Right atrium auricular region (tissue), 2 donors: ENCODE results near the gene SF3A1. TPM values are rescaled to one million over a fixed set of nuclear protein-coding genes. Genes with fewer than 3 reads are reported as not detected.

Source experiments
- DNase-seq: peaks from one replicate; pipeline ENCODE4 v3.0.0-alpha.2; 2019; ENCODE audit warnings: low spot score
- H3K27ac ChIP-seq, 2 donors: fragments of 200-600 bp; sonication (generic); 1 replicate in 1 of 2; 2 replicates in 1 of 2; pipeline ENCODE4 v1.5.1; 2016 to 2019
- H3K27me3 ChIP-seq, 2 donors: fragments of 200-600 bp; sonication (generic); one replicate each; pipeline versions ENCODE4 v1.5.1 to v1.6.0; 2017 to 2019
- H3K36me3 ChIP-seq: fragments of 200-600 bp; sonication (generic); one replicate; pipeline ENCODE4 v1.5.1; 2016
- H3K4me1 ChIP-seq, 2 donors: fragments of 200-600 bp; sonication (generic); one replicate each; pipeline versions ENCODE4 v1.5.1 to v1.6.0; 2017 to 2019
- H3K4me3 ChIP-seq, 2 donors: fragments of 200-600 bp; sonication (generic); 1 replicate in 1 of 2; 2 replicates in 1 of 2; pipeline ENCODE4 v1.5.1; 2017 to 2019; ENCODE audit warnings: mild to moderate bottlenecking in 1 of 2, moderate library complexity in 1 of 2
- H3K9me3 ChIP-seq, 2 donors: fragments of 200-600 bp; sonication (generic); one replicate each; pipeline ENCODE4 v1.5.1; 2019
- CTCF ChIP-seq, 2 donors: fragments of 200-600 bp; sonication (generic); IDR thresholded peaks; one replicate each; pipeline ENCODE4 v1.5.1; 2019; ENCODE audit warnings: antibody characterized with exemption in 2 of 2
- total RNA-seq, 2 donors: library from RNA; depleted of rRNA; stranded (reverse); fragments of >200 nt; gene quantifications; one replicate each; pipeline ENCODE4 v1.1.0, GENCODE V29; 2016

SF3A1 gene
- total RNA-seq, 2 donors from 2014 or later, result 52.3 to 81.1 TPM

GRCh38 chr22:30372915-30373314, 16.2 kb upstream of the SF3A1 start:
- peaks cover 0 to 7% of the 10 kb centered on the region in 2 donors for H3K4me1 ChIP-seq
- no peaks in the 10 kb centered on the region for H3K27me3 ChIP-seq
- no peaks in the 10 kb centered on the region for H3K9me3 ChIP-seq
- H3K4me3 ChIP-seq, result no peak overlapping the region
- H3K27ac ChIP-seq, result no peak overlapping the region
- DNase-seq, result no peak
- H3K36me3 ChIP-seq, result no peaks in the 10 kb centered on the region
- TF ChIP-seq CTCF (IDR thresholded peaks at IDR 0.05), result no peak

- Histone ChIP-seq H3K27me3 (no peaks in the 10 kb centered on the region), H3K36me3 (no peaks in the 10 kb centered on the region), H3K4me1 (peaks cover 0 to 7% of the 10 kb centered on the region in 2 donors), H3K4me3 (no peak overlapping the region), H3K9me3 (no peaks in the 10 kb centered on the region), H3K27ac (no peak overlapping the region)
- no peak for DNase-seq
- no peak for TF ChIP-seq CTCF (IDR thresholded peaks at IDR 0.05)
Measured at GRCh38 chr22:30371981-30372380, 15.3 kb upstream of the SF3A1 start.

- no peak for TF ChIP-seq CTCF (IDR thresholded peaks at IDR 0.05)
- H3K27ac ChIP-seq, result no peak overlapping the region
- no peak for DNase-seq
- peaks cover 0 to 7% of the 10 kb centered on the region in 2 donors for H3K4me1 ChIP-seq
- no peaks in the 10 kb centered on the region for H3K27me3 ChIP-seq
- no peak overlapping the region for H3K4me3 ChIP-seq
- no peaks in the 10 kb centered on the region for H3K36me3 ChIP-seq
- H3K9me3 ChIP-seq, result no peaks in the 10 kb centered on the region
Measured at GRCh38 chr22:30371321-30371720, 14.6 kb upstream of the SF3A1 start.

GRCh38 chr22:30370641-30371230, 14.0 kb upstream of the SF3A1 start:
- H3K9me3 ChIP-seq, result no peaks in the 10 kb centered on the region
- no peaks in the 10 kb centered on the region for H3K27me3 ChIP-seq
- H3K4me1 ChIP-seq, result peaks cover 0 to 7% of the 10 kb centered on the region in 2 donors
- no peak overlapping the region for H3K4me3 ChIP-seq
- no peak overlapping the region for H3K27ac ChIP-seq
- TF ChIP-seq CTCF (IDR thresholded peaks at IDR 0.05), result no peak
- no peaks in the 10 kb centered on the region for H3K36me3 ChIP-seq
- no peak for DNase-seq

- DNase-seq, result no peak
- H3K4me3 ChIP-seq, result no peak overlapping the region
- TF ChIP-seq CTCF (IDR thresholded peaks at IDR 0.05), result no peak
- no peaks in the 10 kb centered on the region for H3K36me3 ChIP-seq
- no peaks in the 10 kb centered on the region for H3K4me1 ChIP-seq
- no peaks in the 10 kb centered on the region for H3K9me3 ChIP-seq
- H3K27me3 ChIP-seq, result no peaks in the 10 kb centered on the region
- no peak overlapping the region for H3K27ac ChIP-seq
Measured at GRCh38 chr22:30368420-30368819, 11.7 kb upstream of the SF3A1 start.

- no peak for DNase-seq
- TF ChIP-seq CTCF (IDR thresholded peaks at IDR 0.05), result no peak
- H3K27me3 ChIP-seq, result no peaks in the 10 kb centered on the region
- H3K27ac ChIP-seq, result no peak overlapping the region
- H3K4me3 ChIP-seq, result no peak overlapping the region
- no peaks in the 10 kb centered on the region for H3K9me3 ChIP-seq
- H3K4me1 ChIP-seq, result no peaks in the 10 kb centered on the region
- H3K36me3 ChIP-seq, result no peaks in the 10 kb centered on the region
Measured at GRCh38 chr22:30365891-30366290, 9.2 kb upstream of the SF3A1 start.
